NCI-H524 treated with DMSO at 0.1 percent for 48 hours (cell line): Measurements from ENCODE around the gene DRAM2.
A peak's percentile ranks its signal among the peaks of the same experiment; 100 is the strongest.

Experiments used
- DNase-seq: peaks from one replicate; lab custom pipeline; 2025; lab: John Stamatoyannopoulos, UW

Gene DRAM2

GRCh38 chr1:111139956-111140679 is at the start of gene DRAM2, which contains the start of gene CEPT1:
DRAM2 (minus strand) TSS chr1:111140093; CDS start chr1:111131554, 8,539 bp downstream.
CEPT1 (plus strand) TSS chr1:111140223; CDS start chr1:111147715, 7,492 bp downstream.
- peak; percentile 42 for DNase-seq

GRCh38 chr1:111184663-111185062 is 44.8 kb upstream of the DRAM2 start:
- DNase-seq = no peak

- no peak for DNase-seq
These were observed 43.6 kb upstream of the DRAM2 start for GRCh38 chr1:111183308-111184069.

- DNase-seq = no peak
These were observed 42.2 kb upstream of the DRAM2 start for GRCh38 chr1:111182052-111182451.

- DNase-seq = no peak
These were observed 40.2 kb upstream of the DRAM2 start for GRCh38 chr1:111179968-111180533.

GRCh38 chr1:111176678-111177077 is 36.8 kb upstream of the DRAM2 start:
- DNase-seq = no peak

- no peak for DNase-seq
These were observed 35.5 kb upstream of the DRAM2 start for GRCh38 chr1:111175349-111175748.

- no peak for DNase-seq
These were observed 34.2 kb upstream of the DRAM2 start for GRCh38 chr1:111174070-111174469.

- no peak for DNase-seq
These were observed 32.6 kb upstream of the DRAM2 start for GRCh38 chr1:111172463-111172862.

GRCh38 chr1:111164151-111164550 is 24.3 kb upstream of the DRAM2 start:
- no peak for DNase-seq

- DNase-seq = no peak
These were observed 23.5 kb upstream of the DRAM2 start for GRCh38 chr1:111163363-111163762.

GRCh38 chr1:111162488-111162880 is 22.6 kb upstream of the DRAM2 start:
- DNase-seq = no peak

- DNase-seq = no peak
These were observed 22.1 kb upstream of the DRAM2 start for GRCh38 chr1:111161843-111162487.

GRCh38 chr1:111157431-111157830 is 17.5 kb upstream of the DRAM2 start:
- no peak for DNase-seq

GRCh38 chr1:111154021-111154999 is 14.4 kb upstream of the DRAM2 start:
- DNase-seq = no peak

- no peak for DNase-seq
These were observed 11.9 kb upstream of the DRAM2 start for GRCh38 chr1:111151838-111152237.

- no peak for DNase-seq
These were observed 8.5 kb upstream of the DRAM2 start for GRCh38 chr1:111148376-111148881.

GRCh38 chr1:111147948-111148347 is 8.1 kb upstream of the DRAM2 start:
- no peak for DNase-seq

- DNase-seq = no peak
These were observed 6.3 kb upstream of the DRAM2 start for GRCh38 chr1:111145963-111146768.

- no peak for DNase-seq
These were observed 5.6 kb upstream of the DRAM2 start for GRCh38 chr1:111145542-111145941.
